GM12878 (cell line): ENCODE results near the gene MTM1. TPM values are rescaled to one million over a fixed set of nuclear protein-coding genes. Genes with fewer than 3 reads are reported as not detected.

Experiments used
- ATF7 ChIP-seq: fragments of 450-650 bp; IDR thresholded peaks from 2 replicates; pipeline ENCODE4 v1.6.1; 2016; ENCODE audit warnings: low read depth, mild to moderate bottlenecking
- E4F1 ChIP-seq: fragments of 450-650 bp; IDR thresholded peaks from 2 replicates; pipeline ENCODE4 v1.6.1; 2018; ENCODE audit warnings: borderline replicate concordance, mild to moderate bottlenecking; ENCODE audit not compliant: partially characterized antibody
- EGR1 ChIP-seq, 2 experiments: IDR thresholded peaks; 1 replicate in 1 of 2; 2 replicates in 1 of 2; pipeline ENCODE4 v1.6.1; 2011 to 2012; ENCODE audit warnings: low read depth in 2 of 2, low read length in 2 of 2, borderline replicate concordance in 1 of 2, mild to moderate bottlenecking in 1 of 2, moderate library complexity in 1 of 2
- ELK1 ChIP-seq: IDR thresholded peaks from 2 replicates; pipeline ENCODE4 v1.6.1; 2012; ENCODE audit warnings: low read depth, low read length, improper control_type of control experiment
- JUNB ChIP-seq: IDR thresholded peaks from 2 replicates; pipeline ENCODE4 v1.6.1; 2016; ENCODE audit warnings: antibody characterized with exemption, mild to moderate bottlenecking
- LARP7 ChIP-seq: fragments of 450-650 bp; IDR thresholded peaks from 2 replicates; pipeline ENCODE4 v1.6.1; 2017; ENCODE audit warnings: mild to moderate bottlenecking
- PML ChIP-seq: IDR thresholded peaks from 2 replicates; pipeline ENCODE4 v1.6.1; 2012; ENCODE audit warnings: low read length, inconsistent platforms
- RAD51 ChIP-seq: fragments of 450-650 bp; IDR thresholded peaks from 2 replicates; pipeline ENCODE4 v1.6.1; 2016; ENCODE audit warnings: moderate library complexity, mild to moderate bottlenecking, inconsistent platforms
- REST ChIP-seq: IDR thresholded peaks from 2 replicates; pipeline ENCODE4 v1.6.1; 2012; ENCODE audit warnings: mild to moderate bottlenecking, low read depth, low read length
- SIN3A ChIP-seq: IDR thresholded peaks from 2 replicates; pipeline ENCODE4 v1.6.1; 2012; ENCODE audit warnings: low read depth, low read length, improper control_type of control experiment
- SMARCA5 ChIP-seq: fragments of 450-650 bp; IDR thresholded peaks from 2 replicates; pipeline ENCODE4 v1.6.1; 2017; ENCODE audit warnings: mild to moderate bottlenecking
- SP1 ChIP-seq: IDR thresholded peaks from one replicate; pipeline ENCODE4 v1.6.1; 2011; ENCODE audit warnings: low read depth, low read length
- SUZ12 ChIP-seq: fragments of 200-600 bp; sonication (generic); IDR thresholded peaks from one replicate; pipeline ENCODE4 v1.6.1; 2018; ENCODE audit warnings: antibody characterized with exemption, mild to moderate bottlenecking; ENCODE audit not compliant: unreplicated experiment
- TCF12 ChIP-seq: IDR thresholded peaks from 2 replicates; pipeline ENCODE4 v1.6.1; 2011; ENCODE audit warnings: low read depth, mild to moderate bottlenecking, low read length
- USF1 ChIP-seq: IDR thresholded peaks from 2 replicates; pipeline ENCODE4 v1.6.1; 2011; ENCODE audit warnings: borderline replicate concordance, low read depth, mild to moderate bottlenecking, moderate library complexity, mixed read lengths, low read length; ENCODE audit not compliant: insufficient read depth; ENCODE audit errors: extremely low read length
- YBX1 ChIP-seq: fragments of 450-650 bp; IDR thresholded peaks from 2 replicates; pipeline ENCODE4 v1.6.1; 2016; ENCODE audit warnings: antibody characterized with exemption
- ZNF207 ChIP-seq: fragments of 450-650 bp; IDR thresholded peaks from 2 replicates; pipeline ENCODE4 v1.6.1; 2014; ENCODE audit warnings: antibody characterized with exemption, mild to moderate bottlenecking, borderline replicate concordance
- ZSCAN29 ChIP-seq: fragments of 450-650 bp; IDR thresholded peaks from 2 replicates; pipeline ENCODE4 v1.6.1; 2017; ENCODE audit warnings: mild to moderate bottlenecking, moderate library complexity
- polyA plus RNA-seq, 11 experiments: library from polyadenylated mRNA; depleted of rRNA in 4 of 11; unstranded in 6 of 11; stranded (reverse) in 5 of 11; fragments of >200 nt; fragmentation: Nextera tagmentation in 4 of 11; fragmentation: Illumina TruSeq in 1 of 11; extraction: Ambion mirVana in 4 of 11; extraction: Trizol in 1 of 11; gene quantifications; 1 replicate in 1 of 11; 2 replicates in 10 of 11; pipeline versions ENCODE4 v1.2.1 to v1.2.3, GENCODE V29; 2011 to 2016; ENCODE audit warnings: inconsistent platforms in 2 of 11, missing spikeins in 2 of 11, low read depth in 1 of 11
- total RNA-seq, 4 experiments: library from RNA; depleted of rRNA in 3 of 4; stranded (reverse); fragments of >200 nt in 3 of 4; fragmentation: Illumina TruSeq in 1 of 4; extraction: Trizol in 1 of 4; gene quantifications; 2 replicates each; pipeline versions ENCODE4 v1.2.1 to v1.2.3, GENCODE V29; 2013 to 2021
- TF ChIP-seq, protein P1 (sequence below): fragments of 450-650 bp; IDR thresholded peaks from 2 replicates; pipeline ENCODE4 v1.6.1; 2016; ENCODE audit warnings: mild to moderate bottlenecking

MTM1 gene
- total and polyA plus RNA-seq, 10 of the 15 experiments (the other 5 are each of a cell fraction or from before 2014, with no cell fraction given): 3.9 to 13.3 (median 8.4) TPM

- TF ChIP-seq E4F1 (no peak), RAD51 (peak; percentile 92), EGR1 (IDR thresholded peaks at IDR 0.05; ENCODE audit: borderline replicate concordance in 1 of 2, low read depth in 2 of 2, low read length in 2 of 2) (peak in 1 of 2 experiments; percentile 44; a peak in 1 of 3 replicates), YBX1 (no peak), ATF7 (no peak), PML (no peak), JUNB (no peak), ZNF207 (no peak), SP1 (peak; percentile 34), REST (no peak), ZSCAN29 (no peak), USF1 (peak; percentile 93), ELK1 (no peak), LARP7 (peak; percentile 53; the same call in 1 of the 2 replicates), SUZ12 (no peak), SIN3A (0 out of 2 replicates have a peak, but pooled peaks have one; percentile 48), TCF12 (no peak), SMARCA5 (no peak)
- TF ChIP-seq, protein P1, sequence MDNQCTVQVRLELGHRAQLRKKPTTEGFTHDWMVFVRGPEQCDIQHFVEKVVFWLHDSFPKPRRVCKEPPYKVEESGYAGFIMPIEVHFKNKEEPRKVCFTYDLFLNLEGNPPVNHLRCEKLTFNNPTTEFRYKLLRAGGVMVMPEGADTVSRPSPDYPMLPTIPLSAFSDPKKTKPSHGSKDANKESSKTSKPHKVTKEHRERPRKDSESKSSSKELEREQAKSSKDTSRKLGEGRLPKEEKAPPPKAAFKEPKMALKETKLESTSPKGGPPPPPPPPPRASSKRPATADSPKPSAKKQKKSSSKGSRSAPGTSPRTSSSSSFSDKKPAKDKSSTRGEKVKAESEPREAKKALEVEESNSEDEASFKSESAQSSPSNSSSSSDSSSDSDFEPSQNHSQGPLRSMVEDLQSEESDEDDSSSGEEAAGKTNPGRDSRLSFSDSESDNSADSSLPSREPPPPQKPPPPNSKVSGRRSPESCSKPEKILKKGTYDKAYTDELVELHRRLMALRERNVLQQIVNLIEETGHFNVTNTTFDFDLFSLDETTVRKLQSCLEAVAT: no peak
Measured at GRCh38 chrX:150568320-150569154, at the start of gene MTM1 (continued).
